Panc1 (cell line): ENCODE measurements around the gene CRNKL1.

Experiments
- REST ChIP-seq, 2 experiments: IDR thresholded peaks; 2 replicates each; pipeline ENCODE4 v1.6.1; 2011 to 2012; ENCODE audit warnings: low read depth in 2 of 2, control low read depth in 1 of 2, low read length in 1 of 2, mild to moderate bottlenecking in 1 of 2, moderate library complexity in 1 of 2; ENCODE audit not compliant: insufficient read depth in 1 of 2
- TF ChIP-seq, protein P1 (sequence below): fragments of 450-650 bp; IDR thresholded peaks from 2 replicates; pipeline ENCODE4 v1.5.1; 2017; ENCODE audit warnings: mild to moderate bottlenecking

DNA sequence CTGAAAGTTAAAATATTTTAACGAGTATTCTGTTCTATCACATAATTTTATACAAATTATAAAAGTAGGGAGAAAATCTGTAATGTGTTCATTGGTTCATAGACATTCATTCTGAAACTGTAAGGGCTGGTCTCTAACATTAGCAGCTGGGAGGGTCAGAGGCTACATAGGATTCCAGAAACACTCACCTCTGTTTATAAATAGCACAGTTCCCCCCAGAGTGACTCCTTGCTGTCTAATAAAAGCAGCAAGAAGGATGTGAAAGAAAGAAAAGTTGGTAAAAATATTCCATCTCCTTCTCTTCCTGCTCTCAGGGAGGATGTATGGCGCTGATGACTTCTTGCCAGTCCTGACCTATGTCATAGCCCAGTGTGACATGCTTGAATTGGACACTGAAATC lies 60.4 kb downstream of the CRNKL1 start:
- TF ChIP-seq, protein P1, sequence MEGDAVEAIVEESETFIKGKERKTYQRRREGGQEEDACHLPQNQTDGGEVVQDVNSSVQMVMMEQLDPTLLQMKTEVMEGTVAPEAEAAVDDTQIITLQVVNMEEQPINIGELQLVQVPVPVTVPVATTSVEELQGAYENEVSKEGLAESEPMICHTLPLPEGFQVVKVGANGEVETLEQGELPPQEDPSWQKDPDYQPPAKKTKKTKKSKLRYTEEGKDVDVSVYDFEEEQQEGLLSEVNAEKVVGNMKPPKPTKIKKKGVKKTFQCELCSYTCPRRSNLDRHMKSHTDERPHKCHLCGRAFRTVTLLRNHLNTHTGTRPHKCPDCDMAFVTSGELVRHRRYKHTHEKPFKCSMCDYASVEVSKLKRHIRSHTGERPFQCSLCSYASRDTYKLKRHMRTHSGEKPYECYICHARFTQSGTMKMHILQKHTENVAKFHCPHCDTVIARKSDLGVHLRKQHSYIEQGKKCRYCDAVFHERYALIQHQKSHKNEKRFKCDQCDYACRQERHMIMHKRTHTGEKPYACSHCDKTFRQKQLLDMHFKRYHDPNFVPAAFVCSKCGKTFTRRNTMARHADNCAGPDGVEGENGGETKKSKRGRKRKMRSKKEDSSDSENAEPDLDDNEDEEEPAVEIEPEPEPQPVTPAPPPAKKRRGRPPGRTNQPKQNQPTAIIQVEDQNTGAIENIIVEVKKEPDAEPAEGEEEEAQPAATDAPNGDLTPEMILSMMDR, result no peak
- TF ChIP-seq REST (IDR thresholded peaks at IDR 0.05; ENCODE audit: insufficient read depth in 1 of 2, low read depth in 2 of 2, low read length in 1 of 2), result no peak
